HG02763 (cell line): Measurements from ENCODE around the gene ABCA12.

Experiments
- ATAC-seq: cut with Tn5 transposase; IDR thresholded peaks from one replicate; pipeline ENCODE4 v1.9.1; 2021; ENCODE audit warnings: mild to moderate bottlenecking, moderate library complexity; ENCODE audit not compliant: unreplicated experiment

The ABCA12 gene

GRCh38 chr2:214987261-214987660 lies 151.2 kb downstream of the ABCA12 start:
- no peak for ATAC-seq

GRCh38 chr2:214985619-214986018 lies 152.8 kb downstream of the ABCA12 start:
- no peak for ATAC-seq

- no peak for ATAC-seq
These were observed 172.0 kb downstream of the ABCA12 start for GRCh38 chr2:214966420-214966819.

- ATAC-seq: no peak
These were observed 177.7 kb downstream of the ABCA12 start for GRCh38 chr2:214960677-214961076.

- ATAC-seq: no peak
These were observed 191.5 kb downstream of the ABCA12 start for GRCh38 chr2:214946949-214947348.

GRCh38 chr2:214934006-214934405 lies 204.4 kb downstream of the ABCA12 start:
- no peak for ATAC-seq

- ATAC-seq: no peak
These were observed 233.8 kb downstream of the ABCA12 start for GRCh38 chr2:214904634-214905033.

GRCh38 chr2:214904176-214904575 lies 234.2 kb downstream of the ABCA12 start:
- ATAC-seq: no peak

- no peak for ATAC-seq
These were observed 236.1 kb downstream of the ABCA12 start for GRCh38 chr2:214902286-214902685.

GRCh38 chr2:214899751-214900150 lies 238.7 kb downstream of the ABCA12 start:
- no peak for ATAC-seq

- ATAC-seq: no peak
These were observed 242.2 kb downstream of the ABCA12 start for GRCh38 chr2:214896274-214896673.

- no peak for ATAC-seq
These were observed 243.0 kb downstream of the ABCA12 start for GRCh38 chr2:214895469-214895868.

- ATAC-seq: no peak
These were observed 249.1 kb downstream of the ABCA12 start for GRCh38 chr2:214889301-214889700.

GRCh38 chr2:214881647-214882202 lies 256.7 kb downstream of the ABCA12 start:
- no peak for ATAC-seq
